GM18511 (cell line): ENCODE data around the gene ANKMY1.
A peak's percentile ranks its signal among the peaks of the same experiment; 100 is the strongest.

Source experiments
- ATAC-seq: cut with Tn5 transposase; IDR thresholded peaks from one replicate; pipeline ENCODE4 v1.9.1; 2021; ENCODE audit warnings: mild to moderate bottlenecking, moderate library complexity; ENCODE audit not compliant: unreplicated experiment

Gene ANKMY1

GRCh38 chr2:240438810-240439697, 118.7 kb downstream of the ANKMY1 start:
- no peak for ATAC-seq

- ATAC-seq, result no peak
Observed at GRCh38 chr2:240437861-240438809, 119.7 kb downstream of the ANKMY1 start.

DNA sequence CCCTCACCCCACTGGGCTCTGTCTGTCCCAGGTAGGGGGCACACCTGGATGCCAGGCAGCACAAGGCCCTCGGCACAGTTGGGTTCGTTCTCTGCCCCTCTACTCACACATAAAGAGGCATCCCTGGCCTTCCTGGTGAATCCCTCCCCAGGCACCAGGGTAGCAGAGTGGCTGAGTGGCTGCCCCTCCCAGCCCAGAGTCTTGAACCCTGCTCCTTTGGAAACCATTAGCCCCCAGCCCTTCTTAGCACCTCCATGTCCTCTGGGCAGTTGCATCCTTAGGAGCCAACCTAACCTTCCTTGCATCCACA, 120.3 kb downstream of the ANKMY1 start:
- no peak for ATAC-seq

- ATAC-seq, result no peak
Observed at GRCh38 chr2:240436683-240437550, 120.9 kb downstream of the ANKMY1 start.

DNA sequence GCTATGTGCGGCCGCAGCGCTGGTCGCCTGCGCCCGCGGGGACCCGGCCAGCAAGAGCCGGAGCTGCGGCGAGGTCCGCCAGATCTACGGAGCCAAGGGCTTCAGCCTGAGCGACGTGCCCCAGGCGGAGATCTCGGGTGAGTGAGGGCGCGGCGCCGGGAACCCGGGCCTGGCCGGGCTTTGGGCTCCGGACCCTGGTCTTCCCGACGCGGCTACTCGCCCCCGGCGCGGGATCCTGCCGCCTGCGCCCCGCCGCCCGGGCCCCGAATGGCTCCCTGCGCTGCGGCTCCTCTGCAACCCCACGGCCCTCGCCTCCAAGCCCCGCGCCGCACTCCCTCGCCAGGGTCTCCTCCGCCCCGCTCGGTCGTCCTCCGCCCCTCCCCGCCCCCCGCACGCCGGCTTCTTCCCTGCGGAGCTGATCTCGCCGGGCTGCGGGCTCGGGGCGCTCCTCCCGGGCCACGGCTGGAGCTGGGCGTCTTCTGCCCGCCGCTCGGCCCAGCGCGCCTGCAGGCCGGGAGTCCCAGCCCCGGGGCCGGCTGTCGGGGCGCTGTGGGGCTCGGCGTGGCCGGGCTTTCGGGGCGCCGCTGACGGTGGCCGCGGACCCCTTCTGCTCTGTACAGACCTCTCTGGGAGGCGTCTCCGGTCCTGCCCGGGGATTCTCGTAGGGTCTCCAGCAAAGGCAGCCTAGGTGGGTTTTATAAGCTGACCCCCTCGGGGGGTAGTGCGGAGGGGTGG, 121.7 kb downstream of the ANKMY1 start:
- peak; percentile 26 for ATAC-seq

GRCh38 chr2:240435457-240435947, 122.3 kb downstream of the ANKMY1 start, which contains the start of gene GPC1:
Gene GPC1, plus strand, starts transcription at chr2:240435663. Its CDS starts 256 bp downstream, at chr2:240435919.
- ATAC-seq, result peak; percentile 49

DNA sequence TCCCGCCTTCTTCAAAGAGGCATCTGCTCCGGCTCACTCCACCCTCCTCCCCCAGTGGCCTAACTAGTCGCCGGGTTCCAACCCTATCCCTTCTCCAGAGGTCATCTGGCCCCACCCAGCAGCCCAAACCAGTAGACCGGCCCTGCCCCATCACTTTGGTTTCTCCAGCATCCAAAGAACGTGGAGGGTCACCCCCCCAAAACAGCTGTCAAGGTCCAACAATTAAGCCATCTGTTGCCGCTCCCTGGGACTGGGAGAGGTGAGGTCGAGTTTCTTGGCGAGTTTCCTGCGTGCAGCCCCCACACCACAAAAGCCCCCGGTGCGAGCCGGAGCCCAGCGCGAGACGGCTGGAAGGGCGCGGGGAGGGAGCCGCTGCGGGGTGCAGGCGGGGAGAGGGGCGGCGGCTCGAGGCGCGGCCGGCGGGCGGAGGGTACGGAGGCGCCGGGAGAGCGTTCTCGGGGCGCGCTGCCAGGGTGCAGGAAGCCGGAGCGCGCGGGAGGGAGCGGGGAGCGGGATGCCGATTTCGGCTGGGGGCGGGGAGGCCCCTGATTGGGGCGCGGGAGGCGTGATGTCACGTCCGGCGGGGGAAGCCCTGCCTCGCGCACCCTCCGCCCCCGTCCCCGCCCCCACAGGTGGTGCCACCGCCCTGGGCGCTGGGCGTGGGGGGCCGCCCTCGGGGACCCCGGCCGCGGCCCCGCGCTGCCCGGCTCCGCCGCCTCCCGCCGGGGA, 122.9 kb downstream of the ANKMY1 start:
- peak; percentile 68 for ATAC-seq

DNA sequence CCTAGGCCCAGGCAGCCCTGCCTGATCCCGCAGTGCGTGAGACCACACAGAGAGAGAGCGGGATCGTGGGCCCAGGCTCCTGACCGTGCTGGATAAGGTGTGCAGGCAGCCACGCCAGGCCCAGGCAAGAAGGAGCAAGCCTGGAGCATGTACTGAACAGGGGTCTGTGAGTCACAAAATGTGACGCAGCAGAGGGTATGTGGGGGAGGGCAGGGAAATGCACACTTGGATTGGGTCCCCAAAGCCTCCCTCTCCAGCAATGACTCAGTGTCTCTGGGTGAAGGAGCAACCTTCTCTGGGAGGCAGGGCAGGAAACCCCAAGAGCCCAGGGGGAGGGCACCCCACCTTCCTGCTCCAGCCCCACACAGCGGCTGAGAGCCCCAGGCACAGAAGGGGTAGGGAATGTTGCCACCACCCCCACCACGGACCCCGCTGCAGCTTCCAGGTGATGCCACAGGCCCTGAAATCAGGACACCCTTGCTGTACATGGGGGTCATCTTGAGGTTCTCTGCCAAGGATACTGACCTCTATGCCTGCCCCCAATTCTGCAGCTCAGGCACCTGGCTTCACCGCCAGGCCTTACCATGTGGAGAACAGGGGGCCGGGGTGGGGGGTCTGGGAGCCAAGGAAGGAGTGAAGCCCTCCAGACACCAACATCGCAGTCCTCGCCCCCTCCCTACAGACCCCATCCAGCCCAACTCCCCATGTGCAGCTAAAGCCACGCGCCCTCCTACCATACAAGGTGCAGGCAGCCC, 123.6 kb downstream of the ANKMY1 start:
- ATAC-seq, result no peak

- no peak for ATAC-seq
Observed at GRCh38 chr2:240432820-240433801, 124.7 kb downstream of the ANKMY1 start.

GRCh38 chr2:240432430-240432819, 125.4 kb downstream of the ANKMY1 start:
- ATAC-seq, result no peak

DNA sequence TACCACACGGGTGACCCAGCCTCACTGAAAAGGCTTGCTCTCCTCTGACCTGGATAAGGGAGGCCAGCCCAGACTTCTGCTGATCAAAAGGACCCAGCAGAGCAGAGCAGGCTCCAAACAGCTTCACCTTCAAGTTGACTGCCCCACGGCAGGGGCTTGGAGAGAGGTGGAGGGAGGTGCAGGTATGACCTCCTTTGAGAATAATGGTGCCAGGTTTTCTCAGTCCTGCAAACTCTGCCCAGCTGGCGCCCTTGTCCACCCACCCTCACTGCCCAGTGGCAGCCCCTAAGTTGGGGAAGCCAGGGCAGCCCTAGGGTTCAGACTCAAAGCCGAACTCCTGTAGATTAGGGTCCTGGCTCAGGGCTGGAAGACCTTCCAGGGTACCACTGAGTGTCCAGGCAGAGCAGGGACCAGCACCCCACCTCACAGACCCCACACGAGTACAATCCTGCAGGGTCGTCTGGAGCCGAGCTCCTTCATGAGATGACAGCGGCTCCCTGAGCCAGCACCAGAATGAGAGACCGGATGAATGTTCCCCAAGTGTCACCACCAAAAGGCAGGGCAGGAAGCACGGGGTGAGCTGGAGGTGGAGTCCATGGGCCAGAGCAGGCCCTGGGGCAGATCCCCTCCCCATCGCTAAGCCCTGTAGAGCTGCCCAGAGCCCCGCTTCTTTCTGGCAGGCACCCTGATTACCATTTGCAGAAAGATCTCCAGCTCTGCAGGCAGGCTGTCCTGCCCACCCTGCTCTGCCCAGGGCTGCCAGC, 125.9 kb downstream of the ANKMY1 start:
- ATAC-seq, result no peak

GRCh38 chr2:240431271-240431660, 126.5 kb downstream of the ANKMY1 start:
- ATAC-seq, result no peak

DNA sequence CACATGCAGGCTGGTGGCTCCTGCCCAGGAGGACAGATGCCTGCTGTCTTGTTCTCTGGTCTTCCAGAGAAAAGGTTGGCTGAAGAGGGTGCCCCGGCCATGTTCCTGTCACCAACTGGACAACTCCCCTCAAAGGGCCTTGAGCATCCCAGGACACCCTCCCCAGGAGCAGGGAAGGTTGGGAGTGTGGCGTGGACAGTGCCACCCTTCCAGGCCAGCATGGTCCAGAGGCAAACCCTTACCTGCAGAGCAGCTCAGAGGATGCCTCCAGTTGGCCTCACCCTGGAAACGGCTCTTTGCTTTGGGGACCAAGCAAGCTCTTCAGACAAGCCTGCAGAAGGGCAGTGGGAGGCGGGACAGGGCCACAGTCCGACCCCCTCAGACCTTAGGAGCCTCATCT, 127.2 kb downstream of the ANKMY1 start:
- ATAC-seq, result no peak

GRCh38 chr2:240429872-240430491, 127.8 kb downstream of the ANKMY1 start:
- no peak for ATAC-seq
